Endothelial cell (in vitro differentiated cells): ENCODE data around the gene TYRO3. TPM values are rescaled to one million over a fixed set of nuclear protein-coding genes. Genes with fewer than 3 reads are reported as not detected.

ENCODE experiments used
- DNase-seq: peaks from one replicate; pipeline ENCODE4 v3.0.0; 2021; ENCODE audit warnings: low spot score
- H3K27ac Mint-ChIP-seq: one replicate; pipeline ENCODE4 v1.8.0; 2021; ENCODE audit warnings: mixed read lengths, inconsistent platforms; ENCODE audit not compliant: unreplicated experiment
- H3K27me3 Mint-ChIP-seq: one replicate; pipeline ENCODE4 v1.8.0; 2021; ENCODE audit warnings: mild to moderate bottlenecking, moderate library complexity, mixed read lengths, inconsistent platforms; ENCODE audit not compliant: unreplicated experiment
- H3K36me3 Mint-ChIP-seq: one replicate; pipeline ENCODE4 v1.8.0; 2021; ENCODE audit warnings: mild to moderate bottlenecking, low read depth, mixed read lengths, inconsistent platforms; ENCODE audit not compliant: unreplicated experiment
- H3K4me1 Mint-ChIP-seq: one replicate; pipeline ENCODE4 v1.8.0; 2021; ENCODE audit warnings: mild to moderate bottlenecking, mixed read lengths, inconsistent platforms; ENCODE audit not compliant: unreplicated experiment
- H3K4me3 Mint-ChIP-seq: one replicate; pipeline ENCODE4 v1.8.0; 2021; ENCODE audit warnings: mild to moderate bottlenecking, mixed read lengths, inconsistent platforms; ENCODE audit not compliant: unreplicated experiment
- H3K9me3 Mint-ChIP-seq: one replicate; pipeline ENCODE4 v1.8.0; 2021; ENCODE audit warnings: mixed read lengths, inconsistent platforms; ENCODE audit not compliant: unreplicated experiment
- CTCF ChIP-seq: fragments of 200-600 bp; sonication (generic); IDR thresholded peaks from one replicate; pipeline ENCODE4 v1.5.0; 2021; ENCODE audit warnings: antibody characterized with exemption; ENCODE audit not compliant: unreplicated experiment
- total RNA-seq: library from RNA; stranded (reverse); fragmentation: NEBNext Ultra II Directional; extraction: Animal tissue kit (Norgen Biotek cat#: 25700); gene quantifications from one replicate; pipeline ENCODE4 v1.2.1, GENCODE V29; 2021; ENCODE audit not compliant: unreplicated experiment

The TYRO3 gene
- total RNA-seq, 1 donor from 2014 or later, result 115 TPM

GRCh38 chr15:41620536-41621199 is 61.7 kb downstream of the TYRO3 start:
- H3K4me3 Mint-ChIP-seq, result peak overlapping the region; percentile 83
- H3K27ac Mint-ChIP-seq, result no peak overlapping the region
- no peaks in the 10 kb centered on the region for H3K36me3 Mint-ChIP-seq
- no peak for DNase-seq
- peaks cover 3% of the 10 kb centered on the region for H3K9me3 Mint-ChIP-seq
- no peak for TF ChIP-seq CTCF
- peaks cover 3% of the 10 kb centered on the region for H3K4me1 Mint-ChIP-seq
- H3K27me3 Mint-ChIP-seq, result peaks cover 7% of the 10 kb centered on the region

- Mint-ChIP-seq H3K4me3 (peak overlapping the region; percentile 74), H3K27me3 (peaks cover 7% of the 10 kb centered on the region), H3K36me3 (no peaks in the 10 kb centered on the region), H3K27ac (no peak overlapping the region), H3K9me3 (peaks cover 3% of the 10 kb centered on the region), H3K4me1 (peaks cover 3% of the 10 kb centered on the region)
- TF ChIP-seq CTCF, result no peak
- peak; percentile 81 for DNase-seq
Measured at GRCh38 chr15:41621200-41622193, 62.5 kb downstream of the TYRO3 start.

DNA sequence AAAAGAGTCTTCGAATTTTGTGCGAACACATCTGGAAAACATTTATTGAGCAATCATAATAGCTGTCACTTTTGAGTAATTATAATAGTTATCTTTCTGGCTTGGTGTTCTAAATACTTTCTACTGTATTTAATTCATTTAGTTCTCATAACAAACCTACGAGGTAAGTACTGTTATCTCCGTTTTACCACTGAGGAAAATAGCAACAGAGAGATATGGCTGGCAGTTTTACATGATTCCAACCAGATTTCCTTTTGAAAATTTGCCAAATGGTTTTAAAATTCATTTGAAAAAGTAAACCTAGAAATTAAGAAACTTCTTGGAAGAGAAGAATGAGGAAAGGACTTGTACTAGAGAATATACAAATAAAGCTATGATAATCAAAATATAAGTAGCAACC is 63.9 kb downstream of the TYRO3 start:
- no peaks in the 10 kb centered on the region for H3K9me3 Mint-ChIP-seq
- H3K36me3 Mint-ChIP-seq, result no peaks in the 10 kb centered on the region
- peaks cover 7% of the 10 kb centered on the region for H3K27me3 Mint-ChIP-seq
- peak overlapping the region; percentile 51 for H3K4me3 Mint-ChIP-seq
- no peak for DNase-seq
- peaks cover 3% of the 10 kb centered on the region for H3K4me1 Mint-ChIP-seq
- H3K27ac Mint-ChIP-seq, result no peak overlapping the region
- no peak for TF ChIP-seq CTCF

DNA sequence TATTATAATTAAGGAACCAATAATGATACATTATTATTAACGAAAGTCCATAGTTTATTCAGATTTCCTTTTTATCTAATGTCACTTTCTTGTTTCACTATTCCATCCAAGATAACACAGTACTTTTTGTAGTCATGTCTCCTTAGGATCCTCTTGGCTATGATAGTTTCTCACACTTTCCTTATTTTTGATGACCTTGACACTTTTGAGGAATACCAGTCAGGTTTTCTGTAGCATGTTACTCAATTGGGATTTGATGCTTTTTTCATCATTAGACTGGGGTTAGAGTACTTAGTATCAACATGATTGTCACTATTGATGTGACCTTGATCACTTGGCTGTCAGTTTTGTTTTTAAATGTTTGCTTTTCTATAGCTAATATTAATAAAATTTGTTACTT is 68.2 kb downstream of the TYRO3 start:
- H3K27ac Mint-ChIP-seq, result no peak overlapping the region
- peaks cover 19% of the 10 kb centered on the region for H3K4me1 Mint-ChIP-seq
- no peak for TF ChIP-seq CTCF
- no peaks in the 10 kb centered on the region for H3K9me3 Mint-ChIP-seq
- no peak for DNase-seq
- H3K36me3 Mint-ChIP-seq, result no peaks in the 10 kb centered on the region
- peaks cover 3% of the 10 kb centered on the region for H3K27me3 Mint-ChIP-seq
- H3K4me3 Mint-ChIP-seq, result no peak overlapping the region
